Measurements from ENCODE around the gene TNIP2. TPM values are rescaled to one million over a fixed set of nuclear protein-coding genes. Genes with fewer than 3 reads are reported as not detected.
"Not testable (repeated sequence)": the region's sequence is repeated elsewhere in the genome, so short reads cannot be mapped to it uniquely, and the experiment has no call there.

Gene TNIP2
- total and polyA plus RNA-seq, 9 donors, result 15.7 to 19.6 (median 17.7) TPM

DNA sequence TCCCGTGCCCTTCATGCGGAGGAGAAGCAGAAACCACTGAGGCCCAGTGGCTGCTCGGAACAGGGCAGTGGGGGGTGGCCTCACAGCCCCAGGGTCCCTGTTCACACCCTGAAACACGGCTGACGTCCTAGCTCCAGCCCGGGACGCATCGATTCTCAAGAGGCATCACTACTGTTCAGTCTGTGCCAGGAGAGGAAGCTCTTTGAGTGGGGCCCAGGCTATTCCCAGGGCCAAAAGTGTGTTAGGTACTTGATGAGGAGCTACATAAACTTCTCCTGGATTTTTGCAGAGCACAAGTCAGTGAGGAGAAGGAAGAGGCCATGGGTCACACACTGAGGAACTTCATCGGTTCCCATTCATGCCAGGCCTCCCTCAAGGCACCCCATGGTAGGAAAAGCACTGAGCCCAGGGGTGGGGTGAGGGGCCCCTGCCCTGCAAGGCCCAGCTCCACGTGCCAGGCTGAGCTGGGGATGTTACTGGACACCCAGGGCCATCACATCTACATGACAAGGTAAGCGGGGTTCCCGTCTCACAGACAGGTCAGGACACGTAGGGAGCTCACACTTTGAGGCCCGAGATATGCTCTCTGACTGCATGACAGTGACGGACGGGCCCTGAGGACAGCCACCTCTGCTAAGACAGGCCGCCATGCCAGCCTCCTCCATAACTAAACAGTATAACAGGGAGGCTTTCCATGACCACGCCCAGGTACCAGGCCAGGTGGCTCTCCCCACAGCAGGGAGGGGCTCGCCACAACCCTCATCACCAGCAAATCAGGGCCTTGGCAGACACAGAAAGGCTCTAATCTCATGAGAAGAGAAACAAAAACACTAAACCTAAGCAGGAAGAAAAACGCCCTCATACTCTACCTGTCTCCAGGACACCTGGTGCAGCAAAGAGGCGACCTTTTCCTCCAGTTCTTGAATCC, 12.4 kb downstream of the TNIP2 start:
- DNase-seq, result no peak
- H3K4me1 ChIP-seq (ENCODE audit: control insufficient read depth, insufficient read depth, low read length), result no peaks in the 10 kb centered on the region
- WGBS (ENCODE audit: insufficient coverage), result 88% methylated on average over 16 of the region's 21 CpGs

DNA sequence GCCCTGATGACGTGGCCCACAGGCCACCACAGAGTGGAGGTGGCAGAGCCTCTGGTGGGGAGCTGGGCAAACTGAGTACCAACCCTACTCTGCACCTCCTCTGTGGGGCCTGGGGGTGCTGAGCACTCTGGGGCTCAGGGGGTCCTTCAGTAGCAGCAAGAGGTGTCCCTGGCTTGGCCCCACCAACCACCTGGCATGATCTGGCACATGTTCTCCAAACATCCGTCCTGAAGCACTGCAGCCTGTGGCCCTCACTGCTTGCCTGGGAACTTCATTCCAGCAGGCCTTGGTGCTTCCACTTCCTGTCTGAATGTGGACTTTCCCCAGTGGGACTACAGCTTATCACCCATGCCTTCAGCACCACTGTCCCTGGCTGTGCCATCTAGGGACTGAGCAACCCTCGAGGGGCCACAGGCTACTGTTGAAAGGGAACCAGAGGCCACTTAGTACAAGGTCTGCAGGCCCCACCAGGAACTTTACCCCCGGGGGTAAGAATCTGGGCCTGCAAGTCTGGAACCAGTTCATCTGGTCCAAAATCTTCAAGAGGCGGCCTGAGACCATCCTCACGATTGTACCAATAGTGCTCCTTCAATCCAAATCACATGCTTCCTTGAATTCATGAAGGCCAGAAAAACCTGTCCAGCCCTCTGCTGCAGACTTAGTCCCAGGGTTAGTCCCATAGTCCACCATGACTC, 13.2 kb downstream of the TNIP2 start:
- H3K4me1 ChIP-seq (ENCODE audit: control insufficient read depth, insufficient read depth, low read length), result no peaks in the 10 kb centered on the region
- H3K27me3 ChIP-seq (ENCODE audit: control insufficient read depth, insufficient read depth, low read length), result no peaks in the 10 kb centered on the region
- H3K27ac ChIP-seq (ENCODE audit: low read length), result no peak overlapping the region
- no peak overlapping the region for H3K4me3 ChIP-seq (ENCODE audit: low read length)
- WGBS (ENCODE audit: insufficient coverage), result 86% methylated on average over 5 of the region's 6 CpGs
- no peaks in the 10 kb centered on the region for H3K9me3 ChIP-seq (replicated peaks; ENCODE audit: control insufficient read depth, low read depth, low read length)
- DNase-seq, result no peak
- H3K36me3 ChIP-seq (ENCODE audit: control insufficient read depth, insufficient read depth, low read length), result peaks cover 64% of the 10 kb centered on the region

More for the DNA sequence above, 12.4 kb downstream of the TNIP2 start:
- H3K4me3 ChIP-seq (ENCODE audit: low read length), result no peak overlapping the region
- H3K27me3 ChIP-seq (ENCODE audit: control insufficient read depth, insufficient read depth, low read length), result no peaks in the 10 kb centered on the region
- no peak overlapping the region for H3K27ac ChIP-seq (ENCODE audit: low read length)
- H3K36me3 ChIP-seq (ENCODE audit: control insufficient read depth, insufficient read depth, low read length), result peaks cover 64% of the 10 kb centered on the region
- H3K9me3 ChIP-seq (replicated peaks; ENCODE audit: control insufficient read depth, low read depth, low read length), result no peaks in the 10 kb centered on the region

DNA sequence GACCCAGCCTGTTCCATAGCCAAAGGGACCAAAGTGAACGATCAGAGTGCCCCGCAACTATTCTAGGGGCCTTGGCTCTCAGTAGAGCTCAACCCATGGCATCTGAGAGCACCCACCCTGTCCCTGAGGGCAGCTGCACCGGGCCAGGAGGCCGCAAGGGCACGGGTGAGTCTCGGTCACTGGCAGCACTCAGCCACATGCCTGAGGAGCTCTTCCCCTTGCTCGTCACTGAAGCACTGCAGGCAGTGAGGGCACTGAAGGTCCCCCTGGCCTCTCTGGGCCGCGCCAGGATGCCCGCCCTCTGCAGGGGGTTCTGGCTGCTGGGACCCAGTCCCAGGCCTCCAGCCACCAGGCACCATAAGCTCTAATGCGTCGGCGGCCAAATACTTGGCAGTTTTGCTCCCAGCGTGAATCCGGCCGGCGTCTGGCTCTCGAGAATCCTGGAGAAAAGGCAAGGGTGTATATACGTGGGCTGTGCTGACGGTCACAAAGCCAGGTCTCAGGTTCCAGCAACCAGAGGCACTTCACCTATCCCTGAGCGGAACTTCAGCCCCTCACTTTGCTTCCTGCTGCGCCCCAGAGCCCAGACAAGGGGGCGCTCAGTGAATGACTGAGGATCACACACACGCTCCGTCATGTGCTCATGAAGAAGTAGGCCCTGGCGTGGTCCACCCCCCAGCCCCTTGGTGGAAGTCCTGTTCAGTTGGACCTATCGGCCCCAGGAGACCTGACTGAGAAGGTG, 13.9 kb downstream of the TNIP2 start:
- Histone ChIP-seq H3K27ac (ENCODE audit: low read length) (no peak overlapping the region), H3K36me3 (ENCODE audit: control insufficient read depth, insufficient read depth, low read length) (peaks cover 58% of the 10 kb centered on the region), H3K9me3 (replicated peaks; ENCODE audit: control insufficient read depth, low read depth, low read length) (no peaks in the 10 kb centered on the region), H3K27me3 (ENCODE audit: control insufficient read depth, insufficient read depth, low read length) (no peaks in the 10 kb centered on the region), H3K4me3 (ENCODE audit: low read length) (no peak overlapping the region), H3K4me1 (ENCODE audit: control insufficient read depth, insufficient read depth, low read length) (no peaks in the 10 kb centered on the region)
- DNase-seq, result no peak
- 89% methylated on average over 26 of the region's 27 CpGs for WGBS (ENCODE audit: insufficient coverage)

DNA sequence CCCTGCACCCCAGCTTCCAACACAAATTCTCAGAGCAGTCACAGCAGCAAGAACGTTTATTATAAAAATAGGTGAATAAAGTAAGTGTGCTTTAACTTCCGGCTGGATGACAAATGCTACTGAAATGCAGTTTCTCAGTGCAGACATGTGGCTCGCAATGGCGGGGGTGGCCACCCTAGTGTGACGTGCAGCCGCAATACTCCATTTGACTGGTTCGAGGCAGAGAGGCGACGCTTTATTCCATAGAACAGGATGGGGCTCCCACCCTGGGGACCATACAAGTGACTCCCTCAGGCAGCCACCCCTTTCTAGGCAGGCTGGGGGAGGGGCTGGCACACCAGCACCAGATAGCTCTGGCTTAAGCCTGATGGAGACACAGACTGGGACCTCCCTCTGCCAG, 14.5 kb downstream of the TNIP2 start:
- WGBS (ENCODE audit: insufficient coverage), result 83% methylated on average over 8 of the region's 9 CpGs
- Histone ChIP-seq H3K4me1 (ENCODE audit: control insufficient read depth, insufficient read depth, low read length) (no peaks in the 10 kb centered on the region), H3K9me3 (replicated peaks; ENCODE audit: control insufficient read depth, low read depth, low read length) (no peaks in the 10 kb centered on the region), H3K27me3 (ENCODE audit: control insufficient read depth, insufficient read depth, low read length) (no peaks in the 10 kb centered on the region), H3K27ac (ENCODE audit: low read length) (no peak overlapping the region), H3K4me3 (ENCODE audit: low read length) (no peak overlapping the region), H3K36me3 (ENCODE audit: control insufficient read depth, insufficient read depth, low read length) (peaks cover 52% of the 10 kb centered on the region)
- no peak for DNase-seq

DNA sequence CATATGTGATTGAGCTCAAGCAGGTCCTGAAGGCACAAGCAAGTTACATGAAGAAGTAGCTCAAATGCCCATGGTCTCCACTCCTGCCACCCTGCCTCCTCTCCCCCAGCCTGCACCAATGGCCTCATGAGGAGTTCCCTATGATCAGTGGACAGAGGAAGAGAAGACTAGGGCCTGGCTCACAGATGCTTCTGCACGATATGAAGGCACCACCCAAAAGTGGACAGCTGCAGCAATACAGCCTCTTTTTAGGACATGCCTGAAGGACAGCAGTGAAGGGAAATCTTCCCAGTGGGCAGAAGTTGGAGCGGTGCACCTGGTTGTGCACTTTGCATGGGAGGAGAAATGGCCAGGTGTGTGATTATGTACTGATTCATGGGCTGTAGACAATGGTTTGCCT, 17.8 kb downstream of the TNIP2 start:
- H3K27ac ChIP-seq (ENCODE audit: low read length); H3K4me1 ChIP-seq (ENCODE audit: control insufficient read depth, insufficient read depth, low read length); H3K4me3 ChIP-seq (ENCODE audit: low read length); H3K27me3 ChIP-seq (ENCODE audit: control insufficient read depth, insufficient read depth, low read length); H3K9me3 ChIP-seq (replicated peaks; ENCODE audit: control insufficient read depth, low read depth, low read length); DNase-seq: not testable (repeated sequence)
- WGBS (ENCODE audit: insufficient coverage), result 96% methylated on average over 2 of the region's 2 CpGs
- peaks cover 29% of the 10 kb centered on the region for H3K36me3 ChIP-seq (ENCODE audit: control insufficient read depth, insufficient read depth, low read length)

DNA sequence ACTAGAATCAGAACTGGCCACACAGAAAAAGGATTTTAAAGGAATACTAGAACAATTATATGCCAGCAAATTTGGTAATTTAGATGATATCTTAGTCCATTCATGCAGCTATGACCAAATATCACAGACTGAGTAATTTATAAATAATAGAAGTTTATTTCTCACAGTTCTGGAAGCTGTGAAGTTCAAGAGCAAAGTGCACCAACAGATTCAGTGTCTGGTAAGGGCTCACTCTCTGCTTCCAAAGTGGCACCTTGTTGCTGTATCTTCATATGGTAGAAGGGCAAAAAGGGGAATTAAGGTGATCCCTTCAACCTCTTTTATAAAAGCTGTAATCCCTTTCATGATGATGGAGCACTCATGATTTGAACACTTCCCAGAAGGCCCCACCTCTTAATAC, 20.3 kb downstream of the TNIP2 start:
- Histone ChIP-seq H3K4me1 (ENCODE audit: control insufficient read depth, insufficient read depth, low read length) (no peaks in the 10 kb centered on the region), H3K4me3 (ENCODE audit: low read length) (no peak overlapping the region), H3K9me3 (replicated peaks; ENCODE audit: control insufficient read depth, low read depth, low read length) (no peaks in the 10 kb centered on the region), H3K27me3 (ENCODE audit: control insufficient read depth, insufficient read depth, low read length) (no peaks in the 10 kb centered on the region), H3K36me3 (ENCODE audit: control insufficient read depth, insufficient read depth, low read length) (peaks cover 31% of the 10 kb centered on the region), H3K27ac (ENCODE audit: low read length) (no peak overlapping the region)
- no peak for DNase-seq

DNA sequence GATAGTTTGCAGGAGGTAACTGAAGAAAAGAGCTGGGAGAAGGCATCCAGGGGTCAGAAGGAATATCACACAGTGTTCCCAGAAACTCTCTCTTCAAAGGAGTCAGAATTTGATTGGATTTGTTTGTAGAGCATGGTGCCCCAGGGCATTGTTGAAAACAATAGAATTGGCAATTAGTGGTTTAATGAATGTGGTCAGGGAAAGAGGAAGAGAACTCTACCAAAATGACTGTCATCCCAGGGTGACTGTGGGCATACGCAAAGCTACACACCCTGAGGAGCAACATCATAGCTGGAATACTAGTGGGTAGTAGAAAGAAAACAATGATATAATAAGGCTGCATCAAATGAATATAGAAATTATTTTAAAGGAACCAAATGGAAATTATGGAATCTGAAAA, 21.5 kb downstream of the TNIP2 start:
- Histone ChIP-seq H3K4me1 (ENCODE audit: control insufficient read depth, insufficient read depth, low read length) (no peaks in the 10 kb centered on the region), H3K36me3 (ENCODE audit: control insufficient read depth, insufficient read depth, low read length) (peaks cover 35% of the 10 kb centered on the region), H3K9me3 (replicated peaks; ENCODE audit: control insufficient read depth, low read depth, low read length) (no peaks in the 10 kb centered on the region), H3K27me3 (ENCODE audit: control insufficient read depth, insufficient read depth, low read length) (no peaks in the 10 kb centered on the region), H3K4me3 (ENCODE audit: low read length) (no peak overlapping the region), H3K27ac (ENCODE audit: low read length) (no peak overlapping the region)
- no peak for DNase-seq
- no CpG with 5 or more reads among the region's 1 CpG for WGBS (ENCODE audit: insufficient coverage)

DNA sequence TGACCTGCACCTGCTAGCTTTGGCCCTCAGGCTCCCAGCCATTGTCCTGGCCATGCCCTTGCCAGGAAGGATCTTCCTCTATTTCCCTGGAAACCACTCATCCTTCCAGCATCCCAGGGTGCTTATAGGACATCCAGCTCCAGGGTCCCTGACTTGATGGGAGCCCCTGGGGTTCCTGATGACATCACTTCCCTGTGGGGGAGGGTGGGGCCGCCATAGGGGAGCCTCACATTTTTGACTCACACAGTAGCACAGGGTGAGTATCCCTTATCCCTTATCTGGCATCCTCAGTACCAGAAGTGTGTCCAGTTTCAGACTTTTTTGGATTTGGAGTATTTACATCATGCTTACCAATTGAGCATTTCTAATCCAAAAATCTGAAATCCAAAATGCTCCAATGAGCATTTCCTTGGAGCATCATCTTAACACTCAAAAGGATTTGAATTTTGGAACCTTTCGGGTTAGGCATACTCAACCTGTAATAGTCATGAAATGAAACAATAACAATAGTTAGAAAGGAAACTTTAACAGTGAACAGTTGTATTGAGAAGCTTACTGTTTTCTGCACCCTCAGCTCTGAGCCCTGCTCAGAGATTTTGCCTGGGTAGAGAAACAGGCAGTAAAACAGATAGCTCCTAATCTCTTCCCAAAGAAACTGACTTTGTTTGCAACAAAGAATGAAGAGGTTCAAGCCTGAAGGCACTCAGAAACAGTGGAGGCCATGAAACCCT, 22.1 kb downstream of the TNIP2 start:
- Histone ChIP-seq H3K4me3 (ENCODE audit: low read length) (no peak overlapping the region), H3K36me3 (ENCODE audit: control insufficient read depth, insufficient read depth, low read length) (peaks cover 41% of the 10 kb centered on the region), H3K4me1 (ENCODE audit: control insufficient read depth, insufficient read depth, low read length) (no peaks in the 10 kb centered on the region), H3K27me3 (ENCODE audit: control insufficient read depth, insufficient read depth, low read length) (no peaks in the 10 kb centered on the region), H3K9me3 (replicated peaks; ENCODE audit: control insufficient read depth, low read depth, low read length) (no peaks in the 10 kb centered on the region), H3K27ac (ENCODE audit: low read length) (no peak overlapping the region)
- no CpG with 5 or more reads among the region's 2 CpGs for WGBS (ENCODE audit: insufficient coverage)
- DNase-seq, result no peak

DNA sequence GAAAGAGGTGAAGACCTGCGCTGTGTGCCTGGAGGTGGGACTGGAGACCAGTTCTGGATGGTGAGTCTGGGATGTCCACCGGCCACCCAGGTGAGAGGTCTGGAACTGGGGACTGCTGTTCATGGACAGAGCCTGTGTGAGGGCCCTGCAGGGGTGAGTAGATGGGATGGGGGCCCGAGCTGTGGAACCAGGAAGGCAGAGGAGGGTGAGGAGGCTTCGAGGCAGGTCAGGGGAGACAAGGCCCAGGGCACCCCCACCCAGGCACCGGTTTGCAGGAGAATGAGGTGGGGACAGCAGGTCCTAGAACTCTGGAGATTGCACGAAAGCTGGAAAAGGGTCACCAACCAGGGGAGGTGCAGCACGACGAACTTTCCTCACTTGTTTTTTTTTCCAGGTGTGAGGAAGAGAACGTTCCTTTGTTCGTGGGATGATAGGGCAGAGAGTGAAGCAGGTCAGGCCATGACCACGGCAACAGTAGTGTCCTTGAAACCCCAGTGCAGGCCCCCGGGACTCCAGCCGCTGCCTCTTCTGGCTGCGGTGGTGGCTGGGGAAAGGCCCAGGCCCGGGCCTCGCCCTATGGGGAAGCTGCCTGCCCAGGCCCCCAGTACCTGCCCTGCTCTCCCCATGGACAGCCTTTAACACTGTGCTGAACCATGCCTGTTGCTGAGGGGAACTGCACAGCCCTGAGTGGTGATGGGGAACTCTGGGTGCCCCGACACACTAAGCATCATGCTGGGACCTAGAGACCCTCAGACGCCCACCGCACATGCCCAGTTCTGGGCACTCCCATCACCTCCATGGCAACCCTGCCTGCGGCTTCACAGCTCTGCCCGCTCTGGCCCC, 22.9 kb downstream of the TNIP2 start:
- no peak for DNase-seq
- H3K36me3 ChIP-seq (ENCODE audit: control insufficient read depth, insufficient read depth, low read length), result peaks cover 44% of the 10 kb centered on the region
- no peak overlapping the region for H3K27ac ChIP-seq (ENCODE audit: low read length)
- H3K4me3 ChIP-seq (ENCODE audit: low read length), result no peak overlapping the region
- 90% methylated on average over 18 of the region's 21 CpGs for WGBS (ENCODE audit: insufficient coverage)
- H3K4me1 ChIP-seq (ENCODE audit: control insufficient read depth, insufficient read depth, low read length), result no peaks in the 10 kb centered on the region
- no peaks in the 10 kb centered on the region for H3K27me3 ChIP-seq (ENCODE audit: control insufficient read depth, insufficient read depth, low read length)
- H3K9me3 ChIP-seq (replicated peaks; ENCODE audit: control insufficient read depth, low read depth, low read length), result no peaks in the 10 kb centered on the region

All from muscle of leg (tissue), 11 donors.